Right atrium auricular region (tissue), 2 donors: ENCODE results near the gene DUS3L. TPM values are rescaled to one million over a fixed set of nuclear protein-coding genes. Genes with fewer than 3 reads are reported as not detected.

ENCODE experiments used
- DNase-seq: peaks from one replicate; pipeline ENCODE4 v3.0.0-alpha.2; 2019; ENCODE audit warnings: low spot score
- H3K27ac ChIP-seq, 2 donors: fragments of 200-600 bp; sonication (generic); 1 replicate in 1 of 2; 2 replicates in 1 of 2; pipeline ENCODE4 v1.5.1; 2016 to 2019
- H3K27me3 ChIP-seq, 2 donors: fragments of 200-600 bp; sonication (generic); one replicate each; pipeline versions ENCODE4 v1.5.1 to v1.6.0; 2017 to 2019
- H3K36me3 ChIP-seq: fragments of 200-600 bp; sonication (generic); one replicate; pipeline ENCODE4 v1.5.1; 2016
- H3K4me1 ChIP-seq, 2 donors: fragments of 200-600 bp; sonication (generic); one replicate each; pipeline versions ENCODE4 v1.5.1 to v1.6.0; 2017 to 2019
- H3K4me3 ChIP-seq, 2 donors: fragments of 200-600 bp; sonication (generic); 1 replicate in 1 of 2; 2 replicates in 1 of 2; pipeline ENCODE4 v1.5.1; 2017 to 2019; ENCODE audit warnings: mild to moderate bottlenecking in 1 of 2, moderate library complexity in 1 of 2
- H3K9me3 ChIP-seq, 2 donors: fragments of 200-600 bp; sonication (generic); one replicate each; pipeline ENCODE4 v1.5.1; 2019
- total RNA-seq, 2 donors: library from RNA; depleted of rRNA; stranded (reverse); fragments of >200 nt; gene quantifications; one replicate each; pipeline ENCODE4 v1.1.0, GENCODE V29; 2016
- TF ChIP-seq, protein P1 (sequence below), 2 donors: fragments of 200-600 bp; sonication (generic); IDR thresholded peaks; one replicate each; pipeline ENCODE4 v1.5.1; 2019; ENCODE audit warnings: antibody characterized with exemption in 2 of 2

The DUS3L gene
- total RNA-seq, 2 donors from 2014 or later = 12.1 to 24.8 TPM

- Histone ChIP-seq H3K27ac (peak overlapping the region; percentile 51 to 63), H3K4me1 (peaks cover 0 to 31% of the 10 kb centered on the region in 2 donors), H3K4me3 (no peak overlapping the region), H3K36me3 (no peaks in the 10 kb centered on the region), H3K27me3 (peaks cover 0 to 5% of the 10 kb centered on the region in 2 donors), H3K9me3 (no peaks in the 10 kb centered on the region)
- no peak for DNase-seq
- TF ChIP-seq, protein P1, sequence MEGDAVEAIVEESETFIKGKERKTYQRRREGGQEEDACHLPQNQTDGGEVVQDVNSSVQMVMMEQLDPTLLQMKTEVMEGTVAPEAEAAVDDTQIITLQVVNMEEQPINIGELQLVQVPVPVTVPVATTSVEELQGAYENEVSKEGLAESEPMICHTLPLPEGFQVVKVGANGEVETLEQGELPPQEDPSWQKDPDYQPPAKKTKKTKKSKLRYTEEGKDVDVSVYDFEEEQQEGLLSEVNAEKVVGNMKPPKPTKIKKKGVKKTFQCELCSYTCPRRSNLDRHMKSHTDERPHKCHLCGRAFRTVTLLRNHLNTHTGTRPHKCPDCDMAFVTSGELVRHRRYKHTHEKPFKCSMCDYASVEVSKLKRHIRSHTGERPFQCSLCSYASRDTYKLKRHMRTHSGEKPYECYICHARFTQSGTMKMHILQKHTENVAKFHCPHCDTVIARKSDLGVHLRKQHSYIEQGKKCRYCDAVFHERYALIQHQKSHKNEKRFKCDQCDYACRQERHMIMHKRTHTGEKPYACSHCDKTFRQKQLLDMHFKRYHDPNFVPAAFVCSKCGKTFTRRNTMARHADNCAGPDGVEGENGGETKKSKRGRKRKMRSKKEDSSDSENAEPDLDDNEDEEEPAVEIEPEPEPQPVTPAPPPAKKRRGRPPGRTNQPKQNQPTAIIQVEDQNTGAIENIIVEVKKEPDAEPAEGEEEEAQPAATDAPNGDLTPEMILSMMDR (IDR thresholded peaks at IDR 0.05) = no peak
Measured at GRCh38 chr19:5799247-5800241, 8.6 kb upstream of the DUS3L start.

DNA sequence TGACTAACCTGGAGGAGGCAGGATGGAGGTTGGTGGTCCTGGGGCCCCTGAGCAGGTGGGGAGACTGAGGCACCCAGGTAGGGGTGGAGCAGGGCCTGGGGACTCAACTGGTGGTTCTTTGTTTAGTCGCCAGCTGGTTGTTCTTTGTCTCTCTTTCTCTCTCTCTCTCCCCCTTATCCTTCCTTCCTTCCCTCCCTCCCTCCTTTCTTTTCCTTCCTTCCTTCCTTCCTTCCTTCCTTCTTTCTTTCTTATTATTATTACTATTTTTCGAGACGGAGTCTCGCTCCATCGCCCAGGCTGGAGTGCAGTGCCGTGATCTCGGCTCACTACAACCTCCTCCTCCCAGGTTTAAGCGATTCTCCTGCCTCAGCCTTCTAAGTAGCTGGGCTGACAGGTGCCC lies 7.3 kb upstream of the DUS3L start:
- Histone ChIP-seq H3K27ac (no peak overlapping the region), H3K36me3 (no peaks in the 10 kb centered on the region), H3K9me3 (no peaks in the 10 kb centered on the region), H3K27me3 (no peaks in the 10 kb centered on the region), H3K4me1 (peaks cover 0 to 19% of the 10 kb centered on the region in 2 donors), H3K4me3 (no peak overlapping the region)
- TF ChIP-seq, protein P1 (IDR thresholded peaks at IDR 0.05) = no peak
- no peak for DNase-seq

DNA sequence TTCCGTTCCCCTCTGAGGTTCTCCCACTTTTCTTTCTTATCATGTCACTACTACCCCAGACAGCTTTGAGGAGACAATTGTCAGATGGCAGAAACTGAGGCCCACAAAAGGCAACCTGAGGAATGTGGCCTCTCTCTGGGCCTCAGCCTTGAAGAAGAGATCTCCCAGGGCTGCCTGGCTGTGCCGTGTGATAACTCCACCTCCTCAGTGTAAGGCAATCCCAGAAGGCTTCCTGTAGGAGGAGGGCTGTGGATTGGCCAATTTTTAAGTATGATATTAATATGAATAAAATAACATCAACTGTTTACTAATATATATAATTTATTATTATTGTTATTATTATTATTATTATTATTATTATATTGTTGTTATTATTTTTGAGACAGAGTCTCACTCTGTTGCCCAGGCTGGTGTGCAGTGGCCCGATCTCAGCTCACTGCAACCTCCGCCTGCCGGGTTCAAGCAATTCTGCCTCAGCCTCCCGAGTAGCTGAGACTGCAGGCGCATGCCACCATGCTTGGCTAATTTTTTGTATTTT lies 4.5 kb upstream of the DUS3L start:
- H3K36me3 ChIP-seq = no peaks in the 10 kb centered on the region
- H3K4me3 ChIP-seq = no peak overlapping the region
- TF ChIP-seq, protein P1 (IDR thresholded peaks at IDR 0.05) = no peak
- peaks cover 0 to 19% of the 10 kb centered on the region in 2 donors for H3K4me1 ChIP-seq
- no peak overlapping the region for H3K27ac ChIP-seq
- no peak for DNase-seq
- no peaks in the 10 kb centered on the region for H3K9me3 ChIP-seq
- H3K27me3 ChIP-seq = no peaks in the 10 kb centered on the region

GRCh38 chr19:5793188-5793587 lies 2.2 kb upstream of the DUS3L start:
- TF ChIP-seq, protein P1 (IDR thresholded peaks at IDR 0.05) = no peak
- no peak for DNase-seq
- H3K9me3 ChIP-seq = no peaks in the 10 kb centered on the region
- peaks cover 20% of the 10 kb centered on the region for H3K36me3 ChIP-seq
- H3K27ac ChIP-seq = no peak overlapping the region
- H3K4me1 ChIP-seq = peaks cover 0 to 7% of the 10 kb centered on the region in 2 donors
- H3K27me3 ChIP-seq = no peaks in the 10 kb centered on the region
- no peak overlapping the region for H3K4me3 ChIP-seq

DNA sequence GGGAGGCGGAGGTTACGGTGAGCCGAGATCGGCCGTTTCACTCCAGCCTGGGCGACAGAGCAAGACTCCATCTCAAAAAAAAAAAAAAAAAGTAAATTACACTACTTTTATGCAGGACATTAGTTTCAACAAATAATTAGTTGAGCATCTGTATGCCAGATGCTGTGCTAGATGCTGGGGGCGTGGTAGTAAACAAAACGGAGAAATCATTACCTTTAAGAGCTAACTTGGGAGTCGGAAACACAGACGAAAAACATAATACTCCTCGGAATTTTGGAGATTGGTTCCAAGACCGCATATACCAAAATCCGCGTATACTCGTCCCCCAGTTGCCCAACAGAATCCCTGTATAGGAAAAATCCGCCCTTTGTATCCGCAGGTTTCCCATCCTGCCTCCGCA lies 1.3 kb upstream of the DUS3L start:
- Histone ChIP-seq H3K27ac (no peak overlapping the region), H3K4me1 (peaks cover 0 to 7% of the 10 kb centered on the region in 2 donors), H3K36me3 (peaks cover 30% of the 10 kb centered on the region), H3K4me3 (no peak overlapping the region), H3K9me3 (no peaks in the 10 kb centered on the region), H3K27me3 (no peaks in the 10 kb centered on the region)
- TF ChIP-seq, protein P1 (IDR thresholded peaks at IDR 0.05) = no peak
- DNase-seq = no peak
